B cell (primary cell): ENCODE measurements around the gene CD80. TPM values are rescaled to one million over a fixed set of nuclear protein-coding genes. Genes with fewer than 3 reads are reported as not detected.

Source experiments
- ATAC-seq: fragments of 200-7000 bp; cut with Tn5 transposase; one replicate; pipeline ENCODE4 v1.10.0; 2021; ENCODE audit warnings: low read depth, mild to moderate bottlenecking, moderate number of reproducible peaks, moderate library complexity
- CTCF ChIA-PET: fragments of 350-600 bp; sonication (Branson Sonifier 250); formaldehyde crosslinking; loops from one replicate; lab custom pipeline; 2021; ENCODE audit warnings: antibody characterized with exemption, inconsistent platforms; lab: Charles Lee
- POLR2A ChIA-PET: fragments of 350-600 bp; sonication (Branson Sonifier 250); formaldehyde crosslinking; loops from one replicate; lab custom pipeline; 2021; ENCODE audit warnings: antibody characterized with exemption; lab: Charles Lee
- DNase-seq: peaks from one replicate; pipeline ENCODE4 v3.0.0; 2013
- H2AFZ ChIP-seq: 2 replicates; pipeline ENCODE4 v1.6.1; 2012; ENCODE audit warnings: mild to moderate bottlenecking, low read depth, low read length; ENCODE audit not compliant: insufficient read depth, poor library complexity, severe bottlenecking
- H3K27ac ChIP-seq, 2 donors: 1 replicate in 1 of 2; 2 replicates in 1 of 2; pipeline ENCODE4 v1.5.1; 2012 to 2013; ENCODE audit warnings: low read length in 2 of 2, mild to moderate bottlenecking in 2 of 2, moderate library complexity in 1 of 2
- H3K27me3 ChIP-seq, 4 experiments: fragments of 200-600 bp in 1 of 4; sonication (generic) in 1 of 4; replicated peaks in 1 of 4; 1 replicate in 2 of 4; 2 replicates in 2 of 4; pipeline versions ENCODE4 v1.6.1 to v1.7.0; 2013 to 2016; ENCODE audit warnings: low read length in 3 of 4, mild to moderate bottlenecking in 2 of 4, mixed read lengths in 1 of 4, moderate library complexity in 1 of 4; ENCODE audit not compliant: insufficient read depth in 4 of 4, control insufficient read depth in 3 of 4; ENCODE audit errors: control extremely low read depth in 1 of 4
- H3K36me3 ChIP-seq, 2 experiments: replicated peaks in 1 of 2; 1 replicate in 1 of 2; 2 replicates in 1 of 2; pipeline versions ENCODE4 v1.6.1 to v1.7.1; 2013; ENCODE audit warnings: low read length in 1 of 2; ENCODE audit not compliant: insufficient read depth in 2 of 2, control insufficient read depth in 1 of 2; ENCODE audit errors: control extremely low read depth in 1 of 2, extremely low read depth in 1 of 2
- H3K4me1 ChIP-seq, 2 donors: fragments of 200-600 bp in 1 of 2; sonication (generic) in 1 of 2; 1 replicate in 1 of 2; 2 replicates in 1 of 2; pipeline versions ENCODE4 v1.5.1 to v1.6.1; 2013 to 2017; ENCODE audit warnings: low read length in 2 of 2; ENCODE audit not compliant: control insufficient read depth in 2 of 2, insufficient read depth in 2 of 2
- H3K4me2 ChIP-seq: replicated peaks from 2 replicates; pipeline ENCODE3; 2012; ENCODE audit warnings: mild to moderate bottlenecking, low read depth, low read length; ENCODE audit not compliant: poor library complexity, severe bottlenecking
- H3K4me3 ChIP-seq, 5 experiments: fragments of 200-600 bp in 1 of 5; sonication (generic) in 1 of 5; 1 replicate in 3 of 5; 2 replicates in 2 of 5; pipeline versions ENCODE4 v1.5.1 to v1.7.0; 2011 to 2016; ENCODE audit warnings: low read length in 4 of 5, mild to moderate bottlenecking in 4 of 5, low read depth in 2 of 5, control low read depth in 1 of 5, moderate library complexity in 1 of 5; ENCODE audit not compliant: insufficient read depth in 1 of 5; ENCODE audit errors: control extremely low read depth in 1 of 5, extremely low read depth in 1 of 5
- H3K79me2 ChIP-seq: fragments of 200-600 bp; sonication (generic); one replicate; pipeline ENCODE4 v1.6.0; 2016; ENCODE audit warnings: low read length; ENCODE audit not compliant: control insufficient read depth, insufficient read depth
- H3K9ac ChIP-seq: fragments of 200-600 bp; sonication (generic); 2 replicates; pipeline ENCODE4 v1.6.1; 2017; ENCODE audit warnings: mild to moderate bottlenecking, low read length, moderate library complexity
- H3K9me3 ChIP-seq, 3 donors: one replicate each; pipeline versions ENCODE4 v1.6.1 to v1.7.1; 2013; ENCODE audit warnings: low read length in 2 of 3; ENCODE audit not compliant: control insufficient read depth in 2 of 3, insufficient read depth in 1 of 3; ENCODE audit errors: control extremely low read depth in 1 of 3
- H4K20me1 ChIP-seq: 2 replicates; pipeline ENCODE4 v1.6.0; 2012; ENCODE audit warnings: mild to moderate bottlenecking, low read length; ENCODE audit not compliant: insufficient read depth, control insufficient read depth, poor library complexity, severe bottlenecking
- H3K27ac Mint-ChIP-seq: one replicate; pipeline ENCODE4 v1.8.0; 2021; ENCODE audit warnings: mixed read lengths
- H3K27me3 Mint-ChIP-seq: one replicate; pipeline ENCODE4 v1.8.0; 2021; ENCODE audit warnings: mixed read lengths
- H3K4me1 Mint-ChIP-seq: one replicate; pipeline ENCODE4 v1.8.0; 2021; ENCODE audit warnings: mixed read lengths
- H3K4me3 Mint-ChIP-seq: one replicate; pipeline ENCODE4 v1.8.0; 2021; ENCODE audit warnings: mixed read lengths
- H3K9me3 Mint-ChIP-seq: one replicate; pipeline ENCODE4 v1.8.0; 2022; ENCODE audit warnings: mixed read lengths; ENCODE audit not compliant: insufficient read depth
- CTCF ChIP-seq: fragments of 200-600 bp; IDR thresholded peaks from one replicate; pipeline ENCODE4 v1.8.0; 2022; ENCODE audit warnings: antibody characterized with exemption, mild to moderate bottlenecking
- EZH2 ChIP-seq: IDR thresholded peaks from 2 replicates; pipeline ENCODE4 v1.6.1; 2012; ENCODE audit warnings: borderline replicate concordance, low read depth, mild to moderate bottlenecking, moderate library complexity, low read length; ENCODE audit not compliant: insufficient read depth, poor library complexity, severe bottlenecking
- WGBS: methylation state at CpG from one replicate; pipeline ENCODE4 v1.1.5; 2013; ENCODE audit warnings: missing lambda C conversion rate; ENCODE audit not compliant: insufficient coverage; 5-methylcytosine and 5-hydroxymethylcytosine counted together
- intact Hi-C: fragments of 100-400 bp; cut with micrococcal nuclease; formaldehyde crosslinking; loops from one replicate; pipeline ENCODE4 v1.10.0; 2022
- polyA plus RNA-seq: library from polyadenylated mRNA; depleted of rRNA; stranded (reverse); fragments of >200 nt; gene quantifications from 2 replicates; pipeline ENCODE4 v1.2.3, GENCODE V29; 2012
- total RNA-seq, 2 donors: library from RNA; stranded (reverse); fragments of 120-200 nt in 1 of 2; gene quantifications; 1 replicate in 1 of 2; 2 replicates in 1 of 2; pipeline versions ENCODE4 v1.2.3 to v1.2.4, GENCODE V29; 2013 to 2022

The CD80 gene
- total and polyA plus RNA-seq, 2 donors (not counting 1 experiment from before 2014, with no cell fraction given) = 15.0 to 26.5 TPM

- Histone ChIP-seq H3K27ac (no peak overlapping the region), H3K36me3 (peaks cover 36 to 42% of the 10 kb centered on the region in 2 experiments), H3K4me1 (no peaks in the 10 kb centered on the region), H3K4me2 (no peak overlapping the region), H4K20me1 (no peaks in the 10 kb centered on the region), H3K79me2 (no peaks in the 10 kb centered on the region), H3K9me3 (no peaks in the 10 kb centered on the region), H2AFZ (no peak overlapping the region), H3K9ac (no peak overlapping the region), H3K27me3 (no peaks in the 10 kb centered on the region), H3K4me3 (no peak overlapping the region)
- intact Hi-C loops = no loop called here
- ATAC-seq = no peak
- TF ChIP-seq EZH2 (no peak), CTCF (no peak)
- POLR2A ChIA-PET = no interaction called here
- CTCF ChIA-PET = no interaction called here
- H3K27me3 Mint-ChIP-seq = no peaks in the 10 kb centered on the region
- no peak overlapping the region for H3K27ac Mint-ChIP-seq
- H3K4me3 Mint-ChIP-seq = no peak overlapping the region
- no CpG with 5 or more reads among the region's 2 CpGs for WGBS
- H3K4me1 Mint-ChIP-seq = no peaks in the 10 kb centered on the region
- H3K9me3 Mint-ChIP-seq = no peaks in the 10 kb centered on the region
- DNase-seq = no peak
These were observed 73.9 kb downstream of the CD80 start for GRCh38 chr3:119485563-119485962.

GRCh38 chr3:119483101-119483500, 76.3 kb downstream of the CD80 start:
- H3K4me1 Mint-ChIP-seq = no peaks in the 10 kb centered on the region
- Histone ChIP-seq H3K4me2 (no peak overlapping the region), H2AFZ (no peak overlapping the region), H4K20me1 (no peaks in the 10 kb centered on the region), H3K79me2 (no peaks in the 10 kb centered on the region), H3K27ac (no peak overlapping the region), H3K36me3 (peaks cover 29 to 55% of the 10 kb centered on the region in 2 experiments), H3K27me3 (no peaks in the 10 kb centered on the region), H3K9me3 (no peaks in the 10 kb centered on the region), H3K9ac (no peak overlapping the region), H3K4me3 (no peak overlapping the region), H3K4me1 (no peaks in the 10 kb centered on the region)
- ChIA-PET CTCF (no interaction called here), POLR2A (no interaction called here)
- ATAC-seq (no peak), DNase-seq (no peak)
- no CpG with 5 or more reads among the region's 1 CpG for WGBS
- no peak overlapping the region for H3K27ac Mint-ChIP-seq
- H3K9me3 Mint-ChIP-seq = no peaks in the 10 kb centered on the region
- no peak overlapping the region for H3K4me3 Mint-ChIP-seq
- intact Hi-C loops = no loop called here
- H3K27me3 Mint-ChIP-seq = no peaks in the 10 kb centered on the region
- TF ChIP-seq EZH2 (no peak), CTCF (no peak)
